MCF 10A (cell line): ENCODE data around the gene TAS2R41. TPM values are rescaled to one million over a fixed set of nuclear protein-coding genes. Genes with fewer than 3 reads are reported as not detected.
"Not testable (repeated sequence)": the region's sequence is repeated elsewhere in the genome, so short reads cannot be mapped to it uniquely, and the experiment has no call there.

Experiments
- BruUV-seq: library from RNA; stranded (reverse); fragments of 400-500 nt; replicated peaks from 2 replicates; lab custom pipeline; 2021; lab: Mats Ljungman, UMichigan
- CTCF ChIA-PET: fragments of 300-600 bp; sonication (Branson Sonifier 250); formaldehyde crosslinking; extraction: SDS; loops from one replicate; lab custom pipeline; 2021; ENCODE audit warnings: antibody characterized with exemption, inconsistent platforms; lab: Yijun Ruan, JAX
- POLR2A ChIA-PET: fragments of 300-600, 350-650 bp; sonication (Branson Sonifier 250); formaldehyde crosslinking; extraction: SDS; loops from one replicate; lab custom pipeline; 2020; ENCODE audit warnings: antibody characterized with exemption, inconsistent platforms; lab: Yijun Ruan, JAX
- DNase-seq: peaks from one replicate; pipeline ENCODE4 v3.0.0-alpha.2; 2018; ENCODE audit not compliant: unreplicated experiment
- H3K27ac Mint-ChIP-seq: one replicate; pipeline ENCODE4 v1.8.0; 2022; ENCODE audit warnings: mild to moderate bottlenecking, low read depth, mixed read lengths; ENCODE audit not compliant: unreplicated experiment
- H3K27me3 Mint-ChIP-seq: one replicate; pipeline ENCODE4 v1.8.0; 2022; ENCODE audit warnings: mixed read lengths; ENCODE audit not compliant: insufficient read depth, unreplicated experiment
- H3K36me3 Mint-ChIP-seq: one replicate; pipeline ENCODE4 v1.8.0; 2022; ENCODE audit warnings: mild to moderate bottlenecking, moderate library complexity, mixed read lengths; ENCODE audit not compliant: insufficient read depth, unreplicated experiment
- H3K4me1 Mint-ChIP-seq: one replicate; pipeline ENCODE4 v1.8.0; 2022; ENCODE audit warnings: mixed read lengths; ENCODE audit not compliant: insufficient read depth, unreplicated experiment
- H3K4me3 Mint-ChIP-seq: one replicate; pipeline ENCODE4 v1.8.0; 2022; ENCODE audit warnings: mild to moderate bottlenecking, moderate library complexity, mixed read lengths; ENCODE audit not compliant: unreplicated experiment
- H3K9me3 Mint-ChIP-seq: one replicate; pipeline ENCODE4 v1.8.0; 2022; ENCODE audit warnings: mixed read lengths; ENCODE audit not compliant: unreplicated experiment
- CTCF ChIP-seq: fragments of 200-600 bp; IDR thresholded peaks from one replicate; pipeline ENCODE4 v1.8.0; 2022; ENCODE audit warnings: antibody characterized with exemption, mild to moderate bottlenecking; ENCODE audit not compliant: unreplicated experiment
- intact Hi-C: fragments of 100-400 bp; cut with micrococcal nuclease; formaldehyde crosslinking; loops from 2 replicates; pipeline ENCODE4 v1.14.1; 2022
- total RNA-seq: library from RNA; stranded (reverse); gene quantifications from 2 replicates; pipeline ENCODE4 v1.2.3, GENCODE V29; 2022

Gene TAS2R41
- total RNA-seq, 1 experiment from 2014 or later = not detected

GRCh38 chr7:143518521-143518920 lies 40.8 kb downstream of the TAS2R41 start:
- DNase-seq = no peak
- ChIA-PET CTCF (no interaction called here), POLR2A (no interaction called here)
- intact Hi-C loops = no loop called here
- no peaks in the 10 kb centered on the region for H3K4me1 Mint-ChIP-seq
- no peaks in the 10 kb centered on the region for H3K27me3 Mint-ChIP-seq
- H3K27ac Mint-ChIP-seq = no peak overlapping the region
- no TSS peak for BruUV-seq
- H3K36me3 Mint-ChIP-seq = no peaks in the 10 kb centered on the region
- no peaks in the 10 kb centered on the region for H3K9me3 Mint-ChIP-seq
- H3K4me3 Mint-ChIP-seq = no peak overlapping the region
- no peak for TF ChIP-seq CTCF

- no peak for DNase-seq
- Mint-ChIP-seq H3K27ac (no peak overlapping the region), H3K9me3 (no peaks in the 10 kb centered on the region), H3K27me3 (no peaks in the 10 kb centered on the region), H3K4me3 (no peak overlapping the region), H3K36me3 (no peaks in the 10 kb centered on the region), H3K4me1 (no peaks in the 10 kb centered on the region)
- no TSS peak for BruUV-seq
- intact Hi-C loops = no loop called here
- POLR2A ChIA-PET = interaction anchor here (0.6 kb wide), 2 partner anchors 235 to 911 kb away, joined by 3 read pairs; no protein-coding TSS in a partner anchor
- CTCF ChIA-PET = interaction anchor here (0.6 kb wide), 2 partner anchors 143 to 736 kb away, joined by 3 to 5 read pairs; no protein-coding TSS in a partner anchor
- no peak for TF ChIP-seq CTCF
These were observed 41.3 kb downstream of the TAS2R41 start for GRCh38 chr7:143518941-143519340.

- H3K36me3 Mint-ChIP-seq = no peaks in the 10 kb centered on the region
- peak; percentile 21 for DNase-seq
- H3K4me3 Mint-ChIP-seq = no peak overlapping the region
- H3K4me1 Mint-ChIP-seq = no peaks in the 10 kb centered on the region
- ChIA-PET CTCF (interaction anchor here (0.6 to 2.5 kb wide), 4 partner anchors 23 to 737 kb away, joined by 3 to 5 read pairs (median 4); no protein-coding TSS in a partner anchor), POLR2A (interaction anchor here (0.6 kb wide), 2 partner anchors 236 to 912 kb away, joined by 3 read pairs; no protein-coding TSS in a partner anchor)
- intact Hi-C loops = no loop called here
- H3K27ac Mint-ChIP-seq = no peak overlapping the region
- no peak for TF ChIP-seq CTCF
- no peaks in the 10 kb centered on the region for H3K27me3 Mint-ChIP-seq
- no peaks in the 10 kb centered on the region for H3K9me3 Mint-ChIP-seq
- BruUV-seq = no TSS peak
These were observed 41.9 kb downstream of the TAS2R41 start for GRCh38 chr7:143519411-143520131.

GRCh38 chr7:143522309-143522916 lies 44.7 kb downstream of the TAS2R41 start:
- H3K4me1 Mint-ChIP-seq, CTCF ChIA-PET, BruUV-seq, DNase-seq, H3K27ac Mint-ChIP-seq, H3K27me3 Mint-ChIP-seq, H3K4me3 Mint-ChIP-seq, intact Hi-C loops, POLR2A ChIA-PET, H3K36me3 Mint-ChIP-seq, H3K9me3 Mint-ChIP-seq: not testable (repeated sequence)

Other genes with a start within 250 kb of the TAS2R41 start
- 69.7 and 79.9 TPM in 2 replicates for gene GSTK1, start 214.4 kb upstream of the TAS2R41 start, total RNA-seq
- 8.1 and 9.2 TPM in 2 replicates for gene TMEM139, start 192.9 kb upstream of the TAS2R41 start, total RNA-seq
- 15.1 and 17.4 TPM in 2 replicates for gene CASP2, start 189.5 kb upstream of the TAS2R41 start, total RNA-seq
- gene CLCN1, start 161.8 kb upstream of the TAS2R41 start, total RNA-seq = not detected in 2 replicates
- 0.19 and 0.25 TPM in 2 replicates for gene FAM131B, start 115.2 kb upstream of the TAS2R41 start, total RNA-seq
- gene ZYX, start 96.5 kb upstream of the TAS2R41 start, total RNA-seq = 168 and 260 TPM in 2 replicates
- gene EPHA1, start 69.0 kb upstream of the TAS2R41 start, total RNA-seq = 0.89 and 1.2 TPM in 2 replicates
- gene TAS2R60, start 34.4 kb upstream of the TAS2R41 start, total RNA-seq = not detected in 2 replicates
- 2.8 and 4.2 TPM in 2 replicates for gene CTAGE15, start 93.9 kb downstream of the TAS2R41 start, total RNA-seq
- gene TCAF2, start 143.1 kb downstream of the TAS2R41 start, total RNA-seq = 0.49 and 0.70 TPM in 2 replicates